HG03095 (cell line): ENCODE data around the gene JPH2.

Source experiments
- ATAC-seq: cut with Tn5 transposase; IDR thresholded peaks from one replicate; pipeline ENCODE4 v1.9.1; 2021; ENCODE audit warnings: moderate library complexity; ENCODE audit not compliant: unreplicated experiment

Gene JPH2

GRCh38 chr20:44187772-44188709 is 1.1 kb upstream of the JPH2 start:
- ATAC-seq = no peak

- ATAC-seq = no peak
Measured at GRCh38 chr20:44186674-44187053, 324 bp downstream of the JPH2 start.

GRCh38 chr20:44186201-44186600 is 787 bp downstream of the JPH2 start:
- no peak for ATAC-seq

- ATAC-seq = no peak
Measured at GRCh38 chr20:44185574-44185973, 1.4 kb downstream of the JPH2 start.

GRCh38 chr20:44183282-44183681 is 3.7 kb downstream of the JPH2 start:
- no peak for ATAC-seq

- no peak for ATAC-seq
Measured at GRCh38 chr20:44182863-44183262, 4.1 kb downstream of the JPH2 start.

- no peak for ATAC-seq
Measured at GRCh38 chr20:44182135-44182765, 4.7 kb downstream of the JPH2 start.

- ATAC-seq = no peak
Measured at GRCh38 chr20:44181611-44182010, 5.4 kb downstream of the JPH2 start.

- no peak for ATAC-seq
Measured at GRCh38 chr20:44180814-44181213, 6.2 kb downstream of the JPH2 start.

GRCh38 chr20:44176833-44177534 is 10.0 kb downstream of the JPH2 start:
- ATAC-seq = no peak

GRCh38 chr20:44174996-44175765 is 11.8 kb downstream of the JPH2 start:
- no peak for ATAC-seq

- no peak for ATAC-seq
Measured at GRCh38 chr20:44173846-44174245, 13.1 kb downstream of the JPH2 start.

GRCh38 chr20:44173116-44173515 is 13.9 kb downstream of the JPH2 start:
- ATAC-seq = no peak

- no peak for ATAC-seq
Measured at GRCh38 chr20:44172572-44172950, 14.4 kb downstream of the JPH2 start.

- no peak for ATAC-seq
Measured at GRCh38 chr20:44171775-44172571, 15.0 kb downstream of the JPH2 start.

GRCh38 chr20:44170816-44171410 is 16.1 kb downstream of the JPH2 start:
- no peak for ATAC-seq

- no peak for ATAC-seq
Measured at GRCh38 chr20:44167736-44168135, 19.3 kb downstream of the JPH2 start.

GRCh38 chr20:44166477-44166876 is 20.5 kb downstream of the JPH2 start:
- ATAC-seq = no peak

- ATAC-seq = no peak
Measured at GRCh38 chr20:44166008-44166407, 21.0 kb downstream of the JPH2 start.

GRCh38 chr20:44160133-44160532 is 26.9 kb downstream of the JPH2 start:
- no peak for ATAC-seq
